AG04450 (cell line): ENCODE results near the gene RAC3. TPM values are rescaled to one million over a fixed set of nuclear protein-coding genes. Genes with fewer than 3 reads are reported as not detected.
A peak's percentile ranks its signal among the peaks of the same experiment; 100 is the strongest.

Experiments used
- CTCF ChIA-PET: fragments of 300-600, 350-600 bp; formaldehyde crosslinking; extraction: SDS; loops from one replicate; lab custom pipeline; 2022; ENCODE audit warnings: antibody characterized with exemption, inconsistent platforms; lab: Charles Lee
- POLR2A ChIA-PET: fragments of 350-600 bp; formaldehyde crosslinking; extraction: SDS; loops from one replicate; lab custom pipeline; 2021; ENCODE audit warnings: antibody characterized with exemption, inconsistent platforms; lab: Yijun Ruan, JAX
- DNase-seq: peaks from one replicate; pipeline ENCODE4 v3.0.0-alpha.2; 2011; ENCODE audit warnings: low read depth, low spot score
- H3K27ac ChIP-seq: one replicate; pipeline ENCODE4 v1.5.1; 2012; ENCODE audit warnings: low read depth, low read length, control low read depth
- H3K27me3 ChIP-seq: one replicate; pipeline ENCODE4 v1.6.0; 2012; ENCODE audit warnings: low read length; ENCODE audit not compliant: control insufficient read depth, insufficient read depth
- H3K4me3 ChIP-seq: 2 replicates; pipeline ENCODE4 v1.5.1; 2011; ENCODE audit warnings: mild to moderate bottlenecking, low read depth, low read length, control low read depth
- H3K9me3 ChIP-seq: 2 replicates; pipeline ENCODE4 v1.5.1; 2012; ENCODE audit warnings: low read length; ENCODE audit not compliant: control insufficient read depth, insufficient read depth
- polyA plus RNA-seq: library from polyadenylated mRNA; depleted of rRNA; stranded (reverse); fragments of >200 nt; gene quantifications from 2 replicates; pipeline ENCODE4 v1.2.3, GENCODE V29; 2011
- TF ChIP-seq, protein P1 (sequence below): IDR thresholded peaks from 2 replicates; pipeline ENCODE4 v1.5.1; 2011; ENCODE audit warnings: low read depth, low read length, control low read depth, inconsistent platforms

RAC3 gene
- polyA plus RNA-seq, 1 experiment: 12.9 TPM

- H3K27ac ChIP-seq: no peak overlapping the region
- TF ChIP-seq, protein P1, sequence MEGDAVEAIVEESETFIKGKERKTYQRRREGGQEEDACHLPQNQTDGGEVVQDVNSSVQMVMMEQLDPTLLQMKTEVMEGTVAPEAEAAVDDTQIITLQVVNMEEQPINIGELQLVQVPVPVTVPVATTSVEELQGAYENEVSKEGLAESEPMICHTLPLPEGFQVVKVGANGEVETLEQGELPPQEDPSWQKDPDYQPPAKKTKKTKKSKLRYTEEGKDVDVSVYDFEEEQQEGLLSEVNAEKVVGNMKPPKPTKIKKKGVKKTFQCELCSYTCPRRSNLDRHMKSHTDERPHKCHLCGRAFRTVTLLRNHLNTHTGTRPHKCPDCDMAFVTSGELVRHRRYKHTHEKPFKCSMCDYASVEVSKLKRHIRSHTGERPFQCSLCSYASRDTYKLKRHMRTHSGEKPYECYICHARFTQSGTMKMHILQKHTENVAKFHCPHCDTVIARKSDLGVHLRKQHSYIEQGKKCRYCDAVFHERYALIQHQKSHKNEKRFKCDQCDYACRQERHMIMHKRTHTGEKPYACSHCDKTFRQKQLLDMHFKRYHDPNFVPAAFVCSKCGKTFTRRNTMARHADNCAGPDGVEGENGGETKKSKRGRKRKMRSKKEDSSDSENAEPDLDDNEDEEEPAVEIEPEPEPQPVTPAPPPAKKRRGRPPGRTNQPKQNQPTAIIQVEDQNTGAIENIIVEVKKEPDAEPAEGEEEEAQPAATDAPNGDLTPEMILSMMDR: no peak
- H3K27me3 ChIP-seq: no peaks in the 10 kb centered on the region
- ChIA-PET POLR2A (interaction anchor here (0.6 kb wide), 1 partner anchor 25 kb away, joined by 3 read pairs; the partner anchor contains the start of gene DCXR), CTCF (no interaction called here)
- no peak for DNase-seq
- H3K4me3 ChIP-seq: no peak overlapping the region
- H3K9me3 ChIP-seq: no peaks in the 10 kb centered on the region; the same call in 1 of the 2 replicates
These were observed 31.5 kb downstream of the RAC3 start for GRCh38 chr17:82062984-82063368.

DNA sequence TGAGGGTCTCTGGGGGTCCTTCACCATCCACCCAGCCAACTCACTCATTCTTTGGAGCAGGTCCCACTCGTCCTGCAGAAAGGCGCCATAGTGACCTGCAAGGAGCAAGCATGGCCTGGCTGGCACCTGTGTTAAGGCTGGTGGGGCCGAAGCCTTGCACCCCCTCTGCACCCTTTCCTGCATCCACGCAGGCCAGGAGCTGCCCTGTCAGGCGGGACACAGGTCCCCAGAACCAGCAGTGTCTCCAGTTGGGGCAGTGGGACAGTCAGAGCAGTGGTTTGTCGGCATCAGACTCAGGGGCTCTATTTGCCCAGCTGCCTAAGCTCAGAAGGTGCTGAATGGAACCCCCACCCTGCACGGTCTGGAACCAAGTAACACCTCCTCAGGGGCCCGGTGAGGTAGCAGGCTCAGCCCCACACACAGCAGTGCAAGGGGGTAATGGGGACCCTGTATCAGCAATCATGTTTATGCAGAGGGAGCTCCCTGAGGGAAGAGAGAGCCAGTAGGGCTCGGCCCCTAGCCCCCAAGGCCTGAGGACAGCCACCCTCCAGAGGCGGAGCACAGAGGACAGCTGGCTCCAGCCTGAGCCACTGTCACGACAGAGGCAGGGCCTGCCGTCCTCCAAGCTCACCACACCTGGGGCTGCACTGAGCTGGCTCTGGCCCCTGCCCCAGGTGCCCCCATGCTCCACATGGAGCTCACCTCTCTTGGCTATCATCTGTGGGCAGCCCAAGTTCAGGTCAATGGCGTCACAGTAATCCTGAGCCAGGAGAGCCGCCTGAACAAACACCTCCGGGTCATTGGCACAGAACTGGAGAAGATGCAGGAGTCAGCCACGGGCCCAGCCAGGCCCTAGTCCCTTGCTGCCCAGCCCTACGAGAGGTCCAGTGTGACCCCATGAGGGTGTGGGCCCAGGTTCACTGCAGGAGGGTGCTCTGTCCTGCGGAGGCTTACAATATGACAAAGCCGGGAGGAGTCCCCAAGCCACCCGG lies 32.2 kb downstream of the RAC3 start:
- Histone ChIP-seq H3K4me3 (no peak overlapping the region), H3K9me3 (no peaks in the 10 kb centered on the region; the same call in 1 of the 2 replicates), H3K27me3 (no peaks in the 10 kb centered on the region), H3K27ac (no peak overlapping the region)
- ChIA-PET CTCF (no interaction called here), POLR2A (no interaction called here)
- TF ChIP-seq, protein P1: no peak
- no peak for DNase-seq

- Histone ChIP-seq H3K4me3 (peak overlapping the region; percentile 76), H3K9me3 (no peaks in the 10 kb centered on the region; the same call in 1 of the 2 replicates), H3K27ac (no peak overlapping the region), H3K27me3 (no peaks in the 10 kb centered on the region)
- ChIA-PET CTCF (no interaction called here), POLR2A (interaction anchor here (0.7 to 1.1 kb wide), 3 partner anchors 9 to 34 kb away, joined by 3 to 5 read pairs (median 3); partner anchors contain the start of gene FASN)
- DNase-seq: no peak
- TF ChIP-seq, protein P1: no peak
These were observed 33.1 kb downstream of the RAC3 start for GRCh38 chr17:82064433-82065192.

DNA sequence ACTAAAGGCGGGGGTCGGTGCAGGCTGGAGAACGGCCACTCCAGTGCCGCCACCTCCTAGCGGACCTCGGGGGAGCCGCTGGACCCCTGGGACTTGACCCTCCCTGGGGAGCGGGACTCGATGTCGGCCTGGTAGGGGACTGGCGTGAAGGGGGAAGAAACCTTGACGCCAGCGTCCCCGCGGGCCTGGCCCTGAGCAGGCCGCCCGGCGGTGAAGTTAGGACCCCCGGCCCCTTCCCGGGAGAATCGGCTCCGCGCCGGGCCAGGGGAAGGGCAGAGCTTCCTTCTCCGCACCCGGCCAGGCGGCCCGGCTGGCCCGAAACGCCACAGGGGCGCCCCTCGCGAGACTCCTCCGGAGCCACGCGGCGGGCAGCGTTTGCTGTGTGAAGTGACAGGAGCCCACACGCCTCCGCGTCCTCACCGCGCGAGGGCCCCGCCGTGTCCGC lies 33.7 kb downstream of the RAC3 start:
- TF ChIP-seq, protein P1: no peak
- Histone ChIP-seq H3K4me3 (peak overlapping the region; percentile 76), H3K9me3 (no peaks in the 10 kb centered on the region; the same call in 1 of the 2 replicates), H3K27ac (peak overlapping the region; percentile 11), H3K27me3 (no peaks in the 10 kb centered on the region)
- DNase-seq: no peak
- ChIA-PET CTCF (no interaction called here), POLR2A (interaction anchor here (0.7 to 1.1 kb wide), 3 partner anchors 10 to 33 kb away, joined by 3 to 5 read pairs (median 3); partner anchors contain the start of gene FASN)
